Stimulated activated naive B cell treated with anti-CD40 and anti-IgM and Interleukin-4, amounts not matched to agents 10 μg/mL and 1 μg/mL and 100 μg/mL, for 72 hours (primary cell): ENCODE data around the gene RNASEH2C.
"Not testable (repeated sequence)": the region's sequence is repeated elsewhere in the genome, so short reads cannot be mapped to it uniquely, and the experiment has no call there.

Experiments used
- ATAC-seq, 2 donors: fragments of 150-1000 bp; cut with Tn5 transposase; replicated peaks; 2 replicates each; pipeline ENCODE4 v1.10.0; 2021; ENCODE audit warnings: moderate library complexity in 1 of 2
- DNase-seq: peaks from one replicate; pipeline ENCODE4 v3.0.0; 2021
- H3K27ac Mint-ChIP-seq: one replicate; pipeline ENCODE4 v1.8.0; 2022; ENCODE audit warnings: mild to moderate bottlenecking, mixed read lengths
- H3K27me3 Mint-ChIP-seq, 2 donors: one replicate each; pipeline ENCODE4 v1.8.0; 2022; ENCODE audit warnings: mixed read lengths in 2 of 2
- H3K36me3 Mint-ChIP-seq, 2 donors: one replicate each; pipeline ENCODE4 v1.8.0; 2022; ENCODE audit warnings: mixed read lengths in 2 of 2, mild to moderate bottlenecking in 1 of 2
- H3K4me1 Mint-ChIP-seq, 2 donors: one replicate each; pipeline ENCODE4 v1.8.0; 2022; ENCODE audit warnings: mixed read lengths in 2 of 2, mild to moderate bottlenecking in 1 of 2
- H3K4me3 Mint-ChIP-seq, 2 donors: one replicate each; pipeline ENCODE4 v1.8.0; 2022; ENCODE audit warnings: mild to moderate bottlenecking in 2 of 2, mixed read lengths in 2 of 2, moderate library complexity in 1 of 2
- H3K9me3 Mint-ChIP-seq, 2 donors: one replicate each; pipeline ENCODE4 v1.8.0; 2022; ENCODE audit warnings: mixed read lengths in 2 of 2, mild to moderate bottlenecking in 1 of 2

RNASEH2C gene

GRCh38 chr11:65691847-65692246 is 28.8 kb downstream of the RNASEH2C start:
- not testable (repeated sequence) for H3K36me3 Mint-ChIP-seq, H3K9me3 Mint-ChIP-seq, H3K27me3 Mint-ChIP-seq, H3K4me3 Mint-ChIP-seq, DNase-seq, ATAC-seq, H3K4me1 Mint-ChIP-seq, H3K27ac Mint-ChIP-seq

- ATAC-seq (no peak), DNase-seq (no peak)
- no peak overlapping the region for H3K4me3 Mint-ChIP-seq
- no peaks in the 10 kb centered on the region for H3K36me3 Mint-ChIP-seq
- no peaks in the 10 kb centered on the region for H3K4me1 Mint-ChIP-seq
- no peak overlapping the region for H3K27ac Mint-ChIP-seq
- no peaks in the 10 kb centered on the region for H3K9me3 Mint-ChIP-seq
- H3K27me3 Mint-ChIP-seq = no peaks in the 10 kb centered on the region
These were observed 34.6 kb downstream of the RNASEH2C start for GRCh38 chr11:65685981-65686380.

GRCh38 chr11:65683480-65683879 is 37.1 kb downstream of the RNASEH2C start:
- H3K27ac Mint-ChIP-seq, H3K27me3 Mint-ChIP-seq, H3K36me3 Mint-ChIP-seq, DNase-seq, H3K9me3 Mint-ChIP-seq, ATAC-seq, H3K4me3 Mint-ChIP-seq, H3K4me1 Mint-ChIP-seq: not testable (repeated sequence)

- Mint-ChIP-seq H3K27ac (no peak overlapping the region), H3K36me3 (no peaks in the 10 kb centered on the region), H3K4me3 (no peak overlapping the region), H3K9me3 (no peaks in the 10 kb centered on the region), H3K4me1 (no peaks in the 10 kb centered on the region), H3K27me3 (no peaks in the 10 kb centered on the region)
- ATAC-seq (no peak), DNase-seq (no peak)
These were observed 40.3 kb downstream of the RNASEH2C start for GRCh38 chr11:65680192-65680743.

- no peaks in the 10 kb centered on the region for H3K27me3 Mint-ChIP-seq
- H3K4me3 Mint-ChIP-seq = no peak overlapping the region
- ATAC-seq (no peak), DNase-seq (no peak)
- H3K9me3 Mint-ChIP-seq = no peaks in the 10 kb centered on the region
- H3K36me3 Mint-ChIP-seq = no peaks in the 10 kb centered on the region
- H3K4me1 Mint-ChIP-seq = peaks cover 2 to 5% of the 10 kb centered on the region in 2 donors
- H3K27ac Mint-ChIP-seq = no peak overlapping the region
These were observed 47.6 kb downstream of the RNASEH2C start for GRCh38 chr11:65672982-65673381.

- Mint-ChIP-seq H3K36me3 (no peaks in the 10 kb centered on the region), H3K27me3 (no peaks in the 10 kb centered on the region), H3K4me1 (peaks cover 2 to 5% of the 10 kb centered on the region in 2 donors), H3K9me3 (no peaks in the 10 kb centered on the region), H3K4me3 (no peak overlapping the region), H3K27ac (no peak overlapping the region)
- ATAC-seq (peak; percentile 53 to 74), DNase-seq (no peak)
These were observed 48.3 kb downstream of the RNASEH2C start for GRCh38 chr11:65672180-65672860.
